Measurements from ENCODE around the gene WFDC2.

WFDC2 gene

GRCh38 chr20:45425561-45425960, 44.0 kb upstream of the WFDC2 start:
- no peaks in the 10 kb centered on the region for H3K9me3 ChIP-seq (ENCODE audit: insufficient read depth, low read length, severe bottlenecking)

GRCh38 chr20:45426320-45427016, 43.1 kb upstream of the WFDC2 start:
- no peaks in the 10 kb centered on the region for H3K27me3 ChIP-seq (ENCODE audit: insufficient read depth, low read length, poor library complexity)
- no peak overlapping the region for H3K27ac ChIP-seq (ENCODE audit: low read length)
- peaks cover 47% of the 10 kb centered on the region for H3K36me3 ChIP-seq (ENCODE audit: insufficient read depth, low read length)
- H2AFZ ChIP-seq (ENCODE audit: low read depth, low read length) = no peak overlapping the region
- H3K4me2 ChIP-seq (ENCODE audit: insufficient read depth, low read length) = no peak overlapping the region
- no peaks in the 10 kb centered on the region for H3K9me3 ChIP-seq (ENCODE audit: insufficient read depth, low read length, severe bottlenecking)
- DNase-seq (no peak), ATAC-seq (ENCODE audit: insufficient read depth, low read depth) (no peak; the same call in 2 of the 3 replicates)
- H4K20me1 ChIP-seq (ENCODE audit: insufficient read depth, low read length) = no peaks in the 10 kb centered on the region
- TF ChIP-seq EZH2 (IDR thresholded peaks at IDR 0.05; ENCODE audit: borderline replicate concordance, low read depth, low read length, severe bottlenecking) = no peak
- TF ChIP-seq CTCF (IDR thresholded peaks at IDR 0.05; ENCODE audit: borderline replicate concordance, extremely low read depth, low read length, poor library complexity, severe bottlenecking) = no peak
- H3K9ac ChIP-seq (ENCODE audit: low read depth, low read length) = no peak overlapping the region
- no peaks in the 10 kb centered on the region for H3K79me2 ChIP-seq (ENCODE audit: insufficient read depth, low read length)
- peaks cover under 1% of the 10 kb centered on the region for H3K4me1 ChIP-seq (ENCODE audit: insufficient read depth, low read length)
- no peak overlapping the region for H3K4me3 ChIP-seq (ENCODE audit: low read depth in 1 of 2, low read length in 2 of 2)

More at GRCh38 chr20:45425561-45425960, 44.0 kb upstream of the WFDC2 start:
- H3K36me3 ChIP-seq (ENCODE audit: insufficient read depth, low read length) = peaks cover 56% of the 10 kb centered on the region
- no peaks in the 10 kb centered on the region for H4K20me1 ChIP-seq (ENCODE audit: insufficient read depth, low read length)
- H3K27me3 ChIP-seq (ENCODE audit: insufficient read depth, low read length, poor library complexity) = no peaks in the 10 kb centered on the region
- TF ChIP-seq EZH2 (IDR thresholded peaks at IDR 0.05; ENCODE audit: borderline replicate concordance, low read depth, low read length, severe bottlenecking) = no peak
- no peak for TF ChIP-seq CTCF (IDR thresholded peaks at IDR 0.05; ENCODE audit: borderline replicate concordance, extremely low read depth, low read length, poor library complexity, severe bottlenecking)
- no peak overlapping the region for H2AFZ ChIP-seq (ENCODE audit: low read depth, low read length)
- H3K9ac ChIP-seq (ENCODE audit: low read depth, low read length) = no peak overlapping the region
- H3K4me3 ChIP-seq (ENCODE audit: low read depth in 1 of 2, low read length in 2 of 2) = no peak overlapping the region
- H3K79me2 ChIP-seq (ENCODE audit: insufficient read depth, low read length) = no peaks in the 10 kb centered on the region
- DNase-seq (no peak), ATAC-seq (ENCODE audit: insufficient read depth, low read depth) (no peak)
- no peaks in the 10 kb centered on the region for H3K4me1 ChIP-seq (ENCODE audit: insufficient read depth, low read length)
- no peak overlapping the region for H3K27ac ChIP-seq (ENCODE audit: low read length)
- H3K4me2 ChIP-seq (ENCODE audit: insufficient read depth, low read length) = no peak overlapping the region

GRCh38 chr20:45427236-45428149, 42.1 kb upstream of the WFDC2 start:
- H3K36me3 ChIP-seq (ENCODE audit: insufficient read depth, low read length) = peaks cover 38% of the 10 kb centered on the region
- TF ChIP-seq EZH2 (IDR thresholded peaks at IDR 0.05; ENCODE audit: borderline replicate concordance, low read depth, low read length, severe bottlenecking) (no peak), CTCF (IDR thresholded peaks at IDR 0.05; ENCODE audit: borderline replicate concordance, extremely low read depth, low read length, poor library complexity, severe bottlenecking) (no peak)
- no peak overlapping the region for H3K9ac ChIP-seq (ENCODE audit: low read depth, low read length)
- peaks cover 11% of the 10 kb centered on the region for H3K4me1 ChIP-seq (ENCODE audit: insufficient read depth, low read length)
- H3K9me3 ChIP-seq (ENCODE audit: insufficient read depth, low read length, severe bottlenecking) = no peaks in the 10 kb centered on the region
- no peaks in the 10 kb centered on the region for H3K27me3 ChIP-seq (ENCODE audit: insufficient read depth, low read length, poor library complexity)
- H3K4me2 ChIP-seq (ENCODE audit: insufficient read depth, low read length) = no peak overlapping the region
- ATAC-seq (ENCODE audit: insufficient read depth, low read depth) = no peak
- H3K79me2 ChIP-seq (ENCODE audit: insufficient read depth, low read length) = no peaks in the 10 kb centered on the region
- no peak overlapping the region for H3K4me3 ChIP-seq (ENCODE audit: low read depth in 1 of 2, low read length in 2 of 2)
- H3K27ac ChIP-seq (ENCODE audit: low read length) = no peak overlapping the region
- DNase-seq = no peak
- H4K20me1 ChIP-seq (ENCODE audit: insufficient read depth, low read length) = no peaks in the 10 kb centered on the region
- H2AFZ ChIP-seq (ENCODE audit: low read depth, low read length) = no peak overlapping the region

All from DND-41 (cell line).